C1 segment of cervical spinal cord (tissue), 14 donors: Measurements from ENCODE around the gene MED10.

Experiments used
- DNase-seq, 14 donors: peaks; one replicate each; lab custom pipeline; 2025; lab: John Stamatoyannopoulos, UW

Gene MED10

GRCh38 chr5:6399980-6400910 is 21.9 kb upstream of the MED10 start:
- no peak for DNase-seq

- DNase-seq, result no peak
Measured at GRCh38 chr5:6398570-6399230, 20.4 kb upstream of the MED10 start.

DNA sequence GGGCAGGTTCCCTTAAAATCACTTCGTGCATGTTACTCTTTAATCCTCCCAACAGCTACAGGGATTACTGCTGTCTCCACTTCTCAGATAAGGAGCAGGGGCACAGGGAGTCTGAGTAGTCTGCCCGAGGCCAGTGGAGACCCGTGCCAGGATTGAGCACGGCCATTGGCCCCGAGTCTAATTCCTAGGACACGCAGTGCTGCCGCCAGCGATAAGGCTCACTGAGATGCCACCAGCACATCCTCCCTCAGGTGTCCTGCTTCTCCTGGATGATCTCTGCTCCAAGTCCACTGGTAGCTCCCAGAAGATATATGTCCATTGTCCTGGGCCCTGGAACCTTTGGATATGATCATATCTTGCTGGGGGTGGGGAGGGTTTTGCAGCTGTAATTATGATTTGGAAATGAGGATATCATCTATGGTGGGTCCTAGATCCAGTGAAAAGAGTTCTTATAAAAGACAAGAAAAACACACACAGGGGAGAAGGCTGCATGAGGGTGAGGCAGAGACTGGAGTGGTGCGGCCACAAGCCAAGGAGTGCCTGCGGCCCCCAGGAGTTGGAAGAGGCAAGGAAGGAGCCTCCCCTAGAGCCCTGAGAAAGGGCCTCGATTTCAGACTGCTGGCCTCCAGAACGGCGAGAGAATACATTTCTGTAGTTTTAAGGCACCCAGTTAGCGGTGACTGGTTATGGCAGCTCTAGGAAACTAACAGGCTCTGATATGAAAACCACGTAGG is 19.4 kb upstream of the MED10 start:
- DNase-seq, result no peak

DNA sequence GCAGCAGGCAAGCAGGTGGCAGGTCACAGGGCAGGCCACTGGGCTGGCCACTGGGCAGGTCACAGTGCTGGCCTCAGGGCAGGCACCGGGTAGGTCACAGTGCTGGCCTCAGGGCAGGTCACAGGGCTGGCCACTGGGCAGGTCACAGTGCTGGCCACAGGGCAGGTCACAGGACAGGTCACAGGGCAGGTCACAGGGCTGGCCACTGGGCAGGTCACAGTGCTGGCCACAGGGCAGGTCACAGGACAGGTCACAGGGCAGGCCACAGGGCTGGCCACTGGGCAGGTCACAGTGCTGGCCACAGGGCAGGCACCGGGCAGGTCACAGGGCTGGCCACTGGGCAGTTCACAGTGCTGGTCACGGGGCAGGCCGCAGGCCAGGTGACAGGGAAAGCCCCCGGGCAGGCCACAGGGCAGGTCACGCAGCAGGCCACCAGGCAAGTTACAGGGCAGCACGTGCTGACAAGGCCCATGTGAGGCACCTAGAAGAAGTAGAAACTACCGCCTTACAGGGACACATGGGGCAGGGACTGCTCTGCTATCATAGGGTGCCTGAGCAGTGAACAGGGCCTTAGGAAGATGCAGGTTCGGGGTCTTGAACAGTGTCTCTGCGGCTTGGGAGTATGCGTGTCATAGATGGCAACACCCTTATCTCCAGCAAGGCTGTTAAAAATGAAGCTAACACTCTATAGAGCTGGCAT is 18.6 kb upstream of the MED10 start:
- no peak for DNase-seq

DNA sequence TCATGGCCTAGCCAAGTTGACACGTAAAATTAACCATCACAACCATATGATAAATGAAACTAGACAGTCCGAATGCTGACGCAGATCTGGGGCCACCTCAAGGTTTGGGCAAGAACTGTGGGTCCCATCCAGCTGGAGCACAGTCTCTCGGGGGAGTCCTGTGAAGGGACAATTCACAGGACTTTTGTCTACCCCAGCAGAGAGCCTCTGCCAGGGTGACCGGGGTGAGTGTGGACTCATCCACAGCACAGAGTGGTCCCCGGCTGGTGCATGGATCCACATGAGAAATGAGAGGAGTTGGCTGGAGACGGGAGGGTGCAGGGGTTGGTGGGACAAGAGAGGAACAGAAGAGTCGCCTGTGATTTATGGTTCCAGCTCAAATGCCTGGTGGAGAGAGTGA is 17.7 kb upstream of the MED10 start:
- DNase-seq, result no peak

GRCh38 chr5:6395621-6396020 is 17.3 kb upstream of the MED10 start:
- peak in 1 of 14 donors; percentile 35 for DNase-seq

- DNase-seq, result no peak
Measured at GRCh38 chr5:6395102-6395445, 16.7 kb upstream of the MED10 start.

DNA sequence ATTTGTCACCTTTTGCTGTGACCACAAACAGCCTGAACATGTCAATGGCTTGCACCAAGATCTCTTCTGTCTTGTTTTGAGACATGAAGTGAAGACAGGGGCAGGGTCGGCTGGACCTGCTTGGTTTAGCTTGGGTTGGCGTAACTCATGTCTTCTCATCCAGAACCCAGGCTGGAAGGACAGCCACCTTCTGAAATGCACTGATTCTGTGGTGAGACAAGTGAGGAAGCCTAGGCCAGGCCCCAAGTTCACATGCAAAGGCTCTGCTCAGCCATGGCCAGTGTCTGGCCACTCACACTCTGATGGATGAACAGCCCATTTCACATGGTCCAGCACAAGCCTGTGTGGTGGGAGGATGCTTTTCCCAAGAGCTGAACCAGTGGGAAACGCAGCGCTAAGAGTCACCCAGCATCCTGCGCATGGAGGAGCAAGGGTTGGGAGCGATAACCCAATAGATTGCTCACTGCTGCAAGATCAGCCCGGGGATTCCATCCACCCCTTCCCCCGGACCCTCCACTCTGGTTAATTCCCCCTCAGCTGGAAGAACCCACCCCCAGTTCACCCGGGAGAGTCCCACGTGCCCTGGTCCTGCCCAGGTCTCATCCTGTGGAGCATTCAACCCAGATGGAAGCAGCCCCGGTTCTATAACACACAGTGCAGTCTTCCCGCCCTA is 16.2 kb upstream of the MED10 start:
- no peak for DNase-seq

GRCh38 chr5:6393596-6394194 is 15.3 kb upstream of the MED10 start:
- DNase-seq, result no peak

- no peak for DNase-seq
Measured at GRCh38 chr5:6392561-6392960, 14.2 kb upstream of the MED10 start.

DNA sequence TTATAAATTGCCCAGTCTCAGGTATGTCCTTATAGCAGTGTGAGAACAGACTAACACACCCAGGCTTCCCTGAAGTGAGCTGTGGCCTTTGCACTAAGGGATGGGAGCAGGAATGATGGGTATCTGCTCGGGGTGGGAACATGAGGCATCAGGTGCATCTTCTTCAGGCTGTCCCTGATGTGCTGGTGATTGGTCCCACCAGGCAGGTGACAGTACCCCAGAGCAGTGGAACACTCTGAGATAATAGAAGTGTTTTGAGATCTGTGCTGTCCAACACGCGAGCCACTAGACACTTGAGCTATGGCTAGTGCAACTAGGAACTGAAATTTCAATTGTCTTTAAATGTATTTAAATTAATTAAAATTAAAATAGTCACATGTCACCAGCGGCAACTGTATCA is 12.8 kb upstream of the MED10 start:
- no peak for DNase-seq

DNA sequence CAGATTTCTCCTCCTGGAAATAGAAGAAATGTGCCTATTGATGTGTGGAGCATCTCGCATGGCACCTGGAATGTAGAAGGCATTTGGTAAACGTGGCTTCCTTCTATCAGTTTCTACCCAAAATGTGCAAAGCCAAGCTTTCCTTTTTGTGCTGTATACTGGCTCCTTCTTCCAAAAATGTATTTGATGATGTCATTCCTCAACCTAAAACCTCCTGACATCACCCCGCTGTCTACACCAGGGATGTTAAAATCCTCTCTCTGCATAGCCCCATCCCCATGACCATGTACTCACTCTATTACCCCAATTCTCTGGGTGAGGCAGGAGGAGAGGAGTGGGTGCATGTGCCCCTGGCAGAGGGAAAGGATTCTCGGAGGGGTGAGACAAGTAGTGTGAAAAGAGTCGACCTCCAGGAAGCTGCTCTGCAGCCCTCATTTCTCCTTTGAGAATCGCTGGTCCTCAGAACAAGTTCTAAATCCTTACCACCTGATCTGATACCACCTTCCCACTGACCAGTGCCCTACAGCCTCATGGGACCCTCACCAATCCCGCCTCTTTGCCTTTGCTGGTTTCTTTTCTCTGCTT is 11.7 kb upstream of the MED10 start:
- DNase-seq, result no peak

- no peak for DNase-seq
Measured at GRCh38 chr5:6389397-6389796, 11.1 kb upstream of the MED10 start.

- DNase-seq, result no peak
Measured at GRCh38 chr5:6387970-6388369, 9.6 kb upstream of the MED10 start.

- DNase-seq, result no peak
Measured at GRCh38 chr5:6386271-6386670, 7.9 kb upstream of the MED10 start.

DNA sequence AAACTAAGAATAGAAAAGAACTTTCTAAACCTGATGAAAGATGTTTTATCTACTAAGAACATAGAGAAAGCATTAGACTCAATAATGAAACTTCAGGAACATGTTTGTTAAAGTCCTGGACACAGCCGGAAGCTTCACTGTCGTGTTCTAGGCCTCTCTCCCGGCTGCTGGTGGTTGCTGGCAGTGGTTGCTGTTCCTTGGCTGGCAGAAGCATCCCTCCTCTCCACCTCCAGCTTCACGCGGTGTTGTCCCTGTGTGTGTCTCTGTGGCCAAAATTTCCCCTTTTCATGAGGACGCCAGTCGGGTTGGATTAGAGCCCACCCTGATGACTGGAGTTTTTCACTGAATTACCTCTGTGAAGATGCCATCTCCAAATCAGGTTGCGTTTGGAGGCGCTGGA is 6.5 kb upstream of the MED10 start:
- peak in 1 of 14 donors; percentile 23 for DNase-seq

DNA sequence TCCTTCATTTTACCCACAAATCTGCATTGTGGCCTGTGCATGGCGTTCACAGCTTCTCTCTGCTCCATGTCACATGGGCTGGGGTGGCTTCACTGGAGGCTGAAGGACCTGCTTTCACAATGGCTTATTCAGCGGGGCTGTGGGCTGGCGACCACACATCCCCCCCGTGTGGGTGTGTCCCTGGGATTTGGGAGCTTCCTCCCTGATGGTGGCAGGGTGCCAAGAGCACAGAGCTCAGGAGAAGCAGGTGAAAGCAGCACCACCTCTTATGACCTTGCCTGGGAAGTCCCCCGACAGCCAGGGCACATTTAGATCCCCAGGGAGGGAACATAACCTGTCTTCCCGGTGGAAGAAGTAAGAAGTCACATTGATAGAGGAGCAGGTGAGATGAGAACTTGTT is 5.0 kb upstream of the MED10 start:
- DNase-seq, result no peak

GRCh38 chr5:6379246-6379645 is 899 bp upstream of the MED10 start:
- DNase-seq, result no peak

- no peak for DNase-seq
Measured at GRCh38 chr5:6378766-6379103, 388 bp upstream of the MED10 start.

- DNase-seq, result no peak
Measured at GRCh38 chr5:6377582-6377904, 804 bp downstream of the MED10 start.
